Nephron progenitor cell (in vitro differentiated cells): ENCODE results near the gene DESI2.

Source experiments
- DNase-seq: peaks from one replicate; pipeline ENCODE4 v3.0.0; 2021
- H3K27ac Mint-ChIP-seq: 2 replicates; pipeline ENCODE4 v1.8.0; 2021; ENCODE audit warnings: mild to moderate bottlenecking, moderate library complexity, mixed read lengths
- H3K27me3 Mint-ChIP-seq: 2 replicates; pipeline ENCODE4 v1.8.0; 2021; ENCODE audit warnings: mild to moderate bottlenecking, low read depth, mixed read lengths; ENCODE audit not compliant: poor library complexity
- H3K36me3 Mint-ChIP-seq: 2 replicates; pipeline ENCODE4 v1.8.0; 2021; ENCODE audit warnings: low read depth, mixed read lengths
- H3K4me1 Mint-ChIP-seq: 2 replicates; pipeline ENCODE4 v1.8.0; 2021; ENCODE audit warnings: mixed read lengths
- H3K4me3 Mint-ChIP-seq: 2 replicates; pipeline ENCODE4 v1.8.0; 2021; ENCODE audit warnings: mild to moderate bottlenecking, moderate library complexity, mixed read lengths
- H3K9me3 Mint-ChIP-seq: 2 replicates; pipeline ENCODE4 v1.8.0; 2021; ENCODE audit warnings: mild to moderate bottlenecking, moderate library complexity, mixed read lengths
- CTCF ChIP-seq: fragments of 200-600 bp; sonication (generic); IDR thresholded peaks from 2 replicates; pipeline ENCODE4 v1.5.0; 2021; ENCODE audit warnings: antibody characterized with exemption

DESI2 gene

GRCh38 chr1:244639561-244639960, 13.4 kb upstream of the DESI2 start:
- Mint-ChIP-seq H3K4me3 (no peak overlapping the region), H3K36me3 (peaks cover 5% of the 10 kb centered on the region)

GRCh38 chr1:244640917-244641316, 12.0 kb upstream of the DESI2 start:
- no peaks in the 10 kb centered on the region for H3K4me1 Mint-ChIP-seq
- H3K4me3 Mint-ChIP-seq = no peak overlapping the region
- no peak for DNase-seq
- H3K27me3 Mint-ChIP-seq = peaks cover 6% of the 10 kb centered on the region
- H3K36me3 Mint-ChIP-seq = peaks cover 5% of the 10 kb centered on the region
- no peak for TF ChIP-seq CTCF
- H3K27ac Mint-ChIP-seq = no peak overlapping the region
- peaks cover 20% of the 10 kb centered on the region for H3K9me3 Mint-ChIP-seq

More at GRCh38 chr1:244639561-244639960, 13.4 kb upstream of the DESI2 start:
- Mint-ChIP-seq H3K9me3 (peaks cover 15% of the 10 kb centered on the region), H3K4me1 (no peaks in the 10 kb centered on the region), H3K27me3 (peaks cover 6% of the 10 kb centered on the region), H3K27ac (no peak overlapping the region)
- no peak for TF ChIP-seq CTCF
- no peak for DNase-seq

- Mint-ChIP-seq H3K36me3 (peaks cover 5% of the 10 kb centered on the region), H3K27me3 (peaks cover 6% of the 10 kb centered on the region), H3K4me3 (no peak overlapping the region), H3K9me3 (peaks cover 26% of the 10 kb centered on the region), H3K4me1 (no peaks in the 10 kb centered on the region), H3K27ac (no peak overlapping the region)
- DNase-seq = no peak
- no peak for TF ChIP-seq CTCF
Measured at GRCh38 chr1:244642526-244642925, 10.4 kb upstream of the DESI2 start.

GRCh38 chr1:244642988-244643387, 9.9 kb upstream of the DESI2 start:
- Mint-ChIP-seq H3K9me3 (peaks cover 26% of the 10 kb centered on the region), H3K4me1 (no peaks in the 10 kb centered on the region), H3K4me3 (no peak overlapping the region), H3K27ac (no peak overlapping the region), H3K27me3 (peaks cover 6% of the 10 kb centered on the region), H3K36me3 (peaks cover 5% of the 10 kb centered on the region)
- DNase-seq = no peak
- no peak for TF ChIP-seq CTCF

- H3K27me3 Mint-ChIP-seq = peaks cover 15% of the 10 kb centered on the region
Measured at GRCh38 chr1:244645414-244645813, 7.5 kb upstream of the DESI2 start.

More at GRCh38 chr1:244645414-244645813, 7.5 kb upstream of the DESI2 start:
- Mint-ChIP-seq H3K4me3 (no peak overlapping the region), H3K9me3 (peaks cover 26% of the 10 kb centered on the region), H3K36me3 (peaks cover 5% of the 10 kb centered on the region), H3K27ac (no peak overlapping the region), H3K4me1 (no peaks in the 10 kb centered on the region)
- DNase-seq = no peak
- TF ChIP-seq CTCF = no peak
